Neural progenitor cell (in vitro differentiated cells): ENCODE measurements around the gene MSRB1.

Source experiments
- CTCF ChIP-seq: fragments of 200-600 bp; sonication (generic); IDR thresholded peaks from 2 replicates; pipeline ENCODE4 v1.5.1; 2017; ENCODE audit warnings: antibody characterized with exemption, mild to moderate bottlenecking
- EZH2 ChIP-seq: fragments of 200-600 bp; sonication (generic); IDR thresholded peaks from 2 replicates; pipeline ENCODE4 v1.6.1; 2017; ENCODE audit warnings: antibody characterized with exemption, mild to moderate bottlenecking, moderate library complexity
- EZH2phosphoT487 ChIP-seq: fragments of 200-600 bp; sonication (generic); IDR thresholded peaks from 2 replicates; pipeline ENCODE4 v1.6.1; 2017; ENCODE audit warnings: antibody characterized with exemption

- TF ChIP-seq EZH2phosphoT487 (no peak), CTCF (no peak), EZH2 (no peak)
These were observed 18.9 kb downstream of the MSRB1 start for GRCh38 chr16:1924095-1924494.
